GM23248 (cell line): ENCODE results near the gene PHACTR3. TPM values are rescaled to one million over a fixed set of nuclear protein-coding genes. Genes with fewer than 3 reads are reported as not detected.
A peak's percentile ranks its signal among the peaks of the same experiment; 100 is the strongest.

ENCODE experiments used
- DNase-seq: peaks from one replicate; pipeline ENCODE4 v3.0.0-alpha.2; 2015
- H2AFZ ChIP-seq: fragments of 200-600 bp; sonication (generic); 2 replicates; pipeline ENCODE4 v1.6.1; 2016; ENCODE audit warnings: antibody characterized with exemption
- H3F3A ChIP-seq: fragments of 200-600 bp; sonication (generic); 2 replicates; pipeline ENCODE4 v1.6.1; 2016; ENCODE audit warnings: mild to moderate bottlenecking, antibody characterized with exemption, mixed run types; ENCODE audit not compliant: insufficient read depth
- H3K27ac ChIP-seq: fragments of 200-600 bp; sonication (generic); 2 replicates; pipeline ENCODE4 v1.5.1; 2016; ENCODE audit warnings: mild to moderate bottlenecking
- H3K27me3 ChIP-seq: fragments of 200-600 bp; sonication (generic); replicated peaks from 2 replicates; pipeline ENCODE4 v1.6.1; 2016; ENCODE audit warnings: mild to moderate bottlenecking; ENCODE audit not compliant: insufficient read depth
- H3K36me3 ChIP-seq: fragments of 200-600 bp; sonication (generic); 2 replicates; pipeline ENCODE4 v1.6.1; 2016; ENCODE audit warnings: low read depth, mild to moderate bottlenecking
- H3K4me1 ChIP-seq: fragments of 200-600 bp; sonication (generic); 2 replicates; pipeline ENCODE4 v1.6.1; 2016; ENCODE audit warnings: mild to moderate bottlenecking; ENCODE audit not compliant: insufficient read depth
- H3K4me2 ChIP-seq: fragments of 200-600 bp; sonication (generic); one replicate; pipeline ENCODE4 v1.6.1; 2016; ENCODE audit warnings: mild to moderate bottlenecking; ENCODE audit not compliant: unreplicated experiment
- H3K4me3 ChIP-seq: fragments of 200-600 bp; sonication (generic); 2 replicates; pipeline ENCODE4 v1.5.1; 2016; ENCODE audit warnings: mild to moderate bottlenecking
- H3K79me2 ChIP-seq: fragments of 200-600 bp; sonication (generic); 2 replicates; pipeline ENCODE4 v1.6.1; 2016; ENCODE audit warnings: mild to moderate bottlenecking; ENCODE audit not compliant: insufficient read depth
- H3K9ac ChIP-seq: fragments of 200-600 bp; sonication (generic); 2 replicates; pipeline ENCODE4 v1.6.1; 2016; ENCODE audit warnings: mild to moderate bottlenecking
- H3K9me2 ChIP-seq: fragments of 200-600 bp; sonication (generic); 2 replicates; pipeline ENCODE4 v1.6.1; 2016; ENCODE audit warnings: mixed run types, mild to moderate bottlenecking, moderate library complexity; ENCODE audit not compliant: insufficient read depth
- H3K9me3 ChIP-seq: fragments of 200-600 bp; sonication (generic); one replicate; pipeline ENCODE4 v1.6.1; 2017; ENCODE audit warnings: low read depth
- H4K20me1 ChIP-seq: fragments of 200-600 bp; sonication (generic); 2 replicates; pipeline ENCODE4 v1.6.0; 2016; ENCODE audit not compliant: insufficient read depth
- EZH2 ChIP-seq: fragments of 200-600 bp; sonication (generic); IDR thresholded peaks from 2 replicates; pipeline ENCODE4 v1.6.1; 2018; ENCODE audit warnings: antibody characterized with exemption, mild to moderate bottlenecking; ENCODE audit not compliant: insufficient read depth, poor library complexity, severe bottlenecking
- EZH2phosphoT487 ChIP-seq: fragments of 200-600 bp; sonication (generic); IDR thresholded peaks from 2 replicates; pipeline ENCODE4 v1.6.1; 2018; ENCODE audit warnings: antibody characterized with exemption, moderate library complexity, mild to moderate bottlenecking, low read depth; ENCODE audit not compliant: insufficient read depth
- WGBS, 2 experiments: methylation state at CpG; one replicate each; pipeline ENCODE4 v1.1.6; 2015 to 2017; ENCODE audit warnings: low lambda C conversion rate in 2 of 2, low coverage in 1 of 2; ENCODE audit errors: missing lambda C conversion rate in 2 of 2; 5-methylcytosine and 5-hydroxymethylcytosine counted together
- in situ Hi-C: fragments of 300-500 bp; cut with MboI; formaldehyde crosslinking; loops from 2 replicates; pipeline ENCODE4 v1.15.0; 2020
- polyA plus RNA-seq: library from polyadenylated mRNA; unstranded; fragments of >200 nt; fragmentation: Nextera tagmentation; extraction: Ambion mirVana; gene quantifications from 2 replicates; pipeline ENCODE4 v1.2.1, GENCODE V29; 2016
- total RNA-seq: library from RNA; depleted of rRNA; stranded (reverse); fragments of >200 nt; shearing (Covaris generic); gene quantifications from 2 replicates; pipeline ENCODE4 v1.2.3, GENCODE V29; 2014

The PHACTR3 gene
- total and polyA plus RNA-seq, 2 experiments from 2014 or later = not detected

DNA sequence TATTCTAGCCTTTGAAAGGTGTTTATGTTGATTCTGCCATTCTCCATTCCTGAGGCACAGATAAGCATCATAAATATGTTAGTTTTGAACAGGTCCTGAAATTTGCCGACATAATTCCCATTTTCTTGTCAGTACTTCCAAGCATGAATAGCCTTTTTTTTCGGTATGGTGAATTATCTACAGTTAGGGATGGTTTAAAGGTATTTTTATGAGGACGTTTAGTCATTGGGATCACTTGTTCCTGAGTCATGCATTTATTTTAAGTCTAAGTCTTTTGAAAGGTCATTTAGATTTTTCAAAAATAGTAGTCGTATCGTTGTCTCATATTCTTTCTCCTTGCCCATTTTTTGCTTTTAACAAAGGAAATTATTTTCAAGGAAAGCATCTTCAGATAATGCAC, 98.7 kb downstream of the PHACTR3 start:
- Histone ChIP-seq H3K79me2 (no peaks in the 10 kb centered on the region), H3K27me3 (no peaks in the 10 kb centered on the region), H2AFZ (no peak overlapping the region), H3K9ac (no peak overlapping the region), H3K36me3 (no peaks in the 10 kb centered on the region), H3F3A (no peaks in the 10 kb centered on the region), H3K4me3 (no peak overlapping the region), H3K4me1 (no peaks in the 10 kb centered on the region), H3K9me3 (no peaks in the 10 kb centered on the region), H3K4me2 (no peak overlapping the region), H3K9me2 (no peaks in the 10 kb centered on the region), H3K27ac (no peak overlapping the region), H4K20me1 (no peaks in the 10 kb centered on the region)
- TF ChIP-seq EZH2 (no peak), EZH2phosphoT487 (no peak)
- DNase-seq = peak; percentile 16
- in situ Hi-C loops = no loop called here
- 14 to 18% methylated on average over 5 of the region's 5 CpGs for WGBS, 2 experiments

DNA sequence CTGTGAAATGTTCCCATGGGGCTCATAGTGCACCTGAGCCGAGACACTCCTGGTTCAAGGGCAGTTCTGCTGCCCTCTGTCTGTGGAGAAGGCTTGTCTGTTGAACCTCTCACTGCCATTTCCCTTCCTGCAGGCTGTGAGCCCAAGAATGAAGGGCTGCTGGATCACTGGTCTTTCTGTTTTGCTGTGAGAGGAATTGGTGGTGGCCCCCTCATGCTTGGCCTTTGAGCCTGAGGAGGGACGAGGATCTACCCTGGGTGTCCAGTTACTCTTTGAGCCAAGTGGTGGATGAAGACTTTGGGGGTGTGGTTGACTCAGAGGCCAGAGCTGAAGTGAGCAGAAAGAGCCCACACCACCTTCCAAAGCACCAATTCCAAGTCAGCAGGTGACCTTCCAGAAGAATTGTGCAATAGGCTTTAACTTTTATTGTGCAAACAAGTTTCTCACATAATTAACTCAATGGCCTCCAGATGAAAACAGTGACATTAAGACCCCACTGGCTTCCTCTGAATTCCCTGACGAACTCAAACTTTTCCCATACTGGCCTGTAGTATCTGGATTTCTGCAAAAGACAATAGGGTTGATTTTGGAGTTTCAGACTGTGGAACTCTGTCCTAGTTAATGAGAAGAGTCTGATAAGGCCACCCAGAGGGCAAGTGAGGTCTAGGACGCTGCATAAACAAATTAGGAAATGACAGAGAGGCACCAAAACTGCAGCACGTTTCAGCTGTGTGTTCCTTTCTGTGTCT, 101.5 kb downstream of the PHACTR3 start:
- no peak overlapping the region for H3K4me3 ChIP-seq
- no peak overlapping the region for H3K4me2 ChIP-seq
- no peaks in the 10 kb centered on the region for H3F3A ChIP-seq
- no peaks in the 10 kb centered on the region for H3K79me2 ChIP-seq
- in situ Hi-C loops = no loop called here
- H3K27me3 ChIP-seq = no peaks in the 10 kb centered on the region
- no peak overlapping the region for H3K9ac ChIP-seq
- H4K20me1 ChIP-seq = no peaks in the 10 kb centered on the region
- 12 to 16% methylated on average over 5 of the region's 5 CpGs for WGBS, 2 experiments
- no peaks in the 10 kb centered on the region for H3K36me3 ChIP-seq
- DNase-seq = no peak
- no peak overlapping the region for H3K27ac ChIP-seq
- H3K9me3 ChIP-seq = no peaks in the 10 kb centered on the region
- no peaks in the 10 kb centered on the region for H3K4me1 ChIP-seq
- H3K9me2 ChIP-seq = no peaks in the 10 kb centered on the region
- H2AFZ ChIP-seq = no peak overlapping the region
- TF ChIP-seq EZH2 (no peak), EZH2phosphoT487 (no peak)

DNA sequence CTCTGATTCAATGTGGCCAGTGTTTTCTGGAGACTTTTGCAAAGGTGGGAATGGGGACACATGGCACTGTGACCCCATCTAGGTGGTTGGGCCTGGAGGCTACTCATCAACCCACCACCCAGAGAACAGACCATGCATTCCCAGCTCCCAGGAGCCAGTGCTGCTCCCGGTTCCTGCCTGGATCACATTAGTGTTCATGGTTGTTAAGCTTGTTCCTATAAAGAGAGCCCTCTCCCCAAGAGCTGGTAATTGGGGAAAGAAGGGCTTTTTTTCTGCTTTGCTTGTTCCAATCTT, 102.0 kb downstream of the PHACTR3 start:
- Histone ChIP-seq H4K20me1 (no peaks in the 10 kb centered on the region), H3K4me1 (no peaks in the 10 kb centered on the region), H3F3A (no peaks in the 10 kb centered on the region), H3K9ac (no peak overlapping the region), H3K9me2 (no peaks in the 10 kb centered on the region), H3K36me3 (no peaks in the 10 kb centered on the region), H3K27me3 (no peaks in the 10 kb centered on the region), H3K4me3 (no peak overlapping the region), H3K27ac (no peak overlapping the region), H3K79me2 (no peaks in the 10 kb centered on the region), H3K4me2 (no peak overlapping the region), H2AFZ (no peak overlapping the region), H3K9me3 (no peaks in the 10 kb centered on the region)
- in situ Hi-C loops = no loop called here
- WGBS, 2 experiments = 10 to 14% methylated on average over 1 of the region's 1 CpG
- DNase-seq = no peak
- TF ChIP-seq EZH2 = no peak
- TF ChIP-seq EZH2phosphoT487 = no peak

- 30 to 37% methylated on average over 6 of the region's 6 CpGs for WGBS, 2 experiments
- H3K27ac ChIP-seq = no peak overlapping the region
- H3K36me3 ChIP-seq = no peaks in the 10 kb centered on the region
- no peak overlapping the region for H3K4me3 ChIP-seq
- H3K79me2 ChIP-seq = no peaks in the 10 kb centered on the region
- no peaks in the 10 kb centered on the region for H3F3A ChIP-seq
- TF ChIP-seq EZH2phosphoT487 (no peak), EZH2 (no peak)
- DNase-seq = no peak
- in situ Hi-C loops = no loop called here
- H3K4me2 ChIP-seq = no peak overlapping the region
- H2AFZ ChIP-seq = no peak overlapping the region
- no peak overlapping the region for H3K9ac ChIP-seq
- no peaks in the 10 kb centered on the region for H4K20me1 ChIP-seq
- H3K4me1 ChIP-seq = no peaks in the 10 kb centered on the region
- no peaks in the 10 kb centered on the region for H3K27me3 ChIP-seq
- H3K9me2 ChIP-seq = no peaks in the 10 kb centered on the region
- H3K9me3 ChIP-seq = no peaks in the 10 kb centered on the region
These were observed 104.0 kb downstream of the PHACTR3 start for GRCh38 chr20:59708326-59708725.
